ENCODE results near the gene CROCC. TPM values are rescaled to one million over a fixed set of nuclear protein-coding genes. Genes with fewer than 3 reads are reported as not detected.

The CROCC gene
- total and polyA plus RNA-seq, 9 of the 15 experiments (the other 6 are each of a cell fraction or from before 2014, with no cell fraction given), result 0.17 to 15.4 (median 7.6) TPM

GRCh38 chr1:16960560-16961296 lies 39.0 kb downstream of the CROCC start (continued):
- TF ChIP-seq ZHX1 (conservative IDR thresholded peaks at IDR 0.05; ENCODE audit: low read length) (no peak), EP300 (IDR thresholded peaks at IDR 0.05; ENCODE audit: low read length) (no peak), PCBP1 (IDR thresholded peaks at IDR 0.05; ENCODE audit: low read depth, low read length, poor library complexity, severe bottlenecking) (no peak), ELK1 (CRISPR knock-in tag; IDR thresholded peaks at IDR 0.05) (no peak), HOXB6 (CRISPR knock-in tag; IDR thresholded peaks at IDR 0.05; ENCODE audit: borderline replicate concordance) (no peak), BHLHE40 (IDR thresholded peaks at IDR 0.05; ENCODE audit: low read length) (peak; percentile 58), CREB3L1 (IDR thresholded peaks at IDR 0.05; ENCODE audit: borderline replicate concordance, low read depth) (peak; percentile 45; the same call in 1 of the 2 replicates), ZBTB17 (CRISPR knock-in tag; IDR thresholded peaks at IDR 0.05) (no peak), MAZ (CRISPR knock-in tag; conservative IDR thresholded peaks at IDR 0.05 in 1 of 2, IDR thresholded peaks at IDR 0.05 in 1 of 2) (no peak; a peak in 1 of 4 replicates), ZNF212 (CRISPR knock-in tag; IDR thresholded peaks at IDR 0.05) (no peak), E2F1 (CRISPR knock-in tag; IDR thresholded peaks at IDR 0.05) (no peak)
